IMR-90 (cell line): Measurements from ENCODE around the gene PAQR7.

ENCODE experiments used
- SMC3 ChIP-seq: fragments of 150-350 bp; IDR thresholded peaks from 2 replicates; pipeline ENCODE4 v1.6.1; 2016; ENCODE audit warnings: low read depth, mild to moderate bottlenecking, antibody characterized with exemption, low read length, moderate library complexity
- TF ChIP-seq, protein P1 (sequence below): conservative IDR thresholded peaks from 2 replicates; pipeline ENCODE4 v1.5.1; 2012; ENCODE audit warnings: mild to moderate bottlenecking, low read depth, low read length, improper control_type of control experiment

DNA sequence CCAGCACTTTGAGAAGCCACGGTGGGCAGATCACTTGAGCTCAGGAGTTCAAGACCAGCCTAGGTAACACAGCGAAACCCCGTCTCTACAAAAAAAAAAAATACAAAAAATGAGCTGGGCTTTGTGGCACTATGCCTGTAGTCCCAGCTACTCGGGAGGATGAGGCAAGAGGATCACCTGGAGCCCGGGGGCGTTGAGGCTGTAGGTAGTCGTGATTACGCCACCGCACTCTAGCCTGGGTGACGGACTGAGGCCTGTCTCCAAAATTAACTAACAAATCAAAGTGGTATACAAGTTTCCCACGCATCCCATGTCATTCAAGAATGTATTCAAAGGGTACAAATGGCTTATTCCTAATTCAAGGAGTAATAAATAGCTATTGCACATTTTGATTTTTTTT, 18.7 kb downstream of the PAQR7 start:
- TF ChIP-seq, protein P1, sequence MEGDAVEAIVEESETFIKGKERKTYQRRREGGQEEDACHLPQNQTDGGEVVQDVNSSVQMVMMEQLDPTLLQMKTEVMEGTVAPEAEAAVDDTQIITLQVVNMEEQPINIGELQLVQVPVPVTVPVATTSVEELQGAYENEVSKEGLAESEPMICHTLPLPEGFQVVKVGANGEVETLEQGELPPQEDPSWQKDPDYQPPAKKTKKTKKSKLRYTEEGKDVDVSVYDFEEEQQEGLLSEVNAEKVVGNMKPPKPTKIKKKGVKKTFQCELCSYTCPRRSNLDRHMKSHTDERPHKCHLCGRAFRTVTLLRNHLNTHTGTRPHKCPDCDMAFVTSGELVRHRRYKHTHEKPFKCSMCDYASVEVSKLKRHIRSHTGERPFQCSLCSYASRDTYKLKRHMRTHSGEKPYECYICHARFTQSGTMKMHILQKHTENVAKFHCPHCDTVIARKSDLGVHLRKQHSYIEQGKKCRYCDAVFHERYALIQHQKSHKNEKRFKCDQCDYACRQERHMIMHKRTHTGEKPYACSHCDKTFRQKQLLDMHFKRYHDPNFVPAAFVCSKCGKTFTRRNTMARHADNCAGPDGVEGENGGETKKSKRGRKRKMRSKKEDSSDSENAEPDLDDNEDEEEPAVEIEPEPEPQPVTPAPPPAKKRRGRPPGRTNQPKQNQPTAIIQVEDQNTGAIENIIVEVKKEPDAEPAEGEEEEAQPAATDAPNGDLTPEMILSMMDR: no peak
- TF ChIP-seq SMC3: no peak
